Heart left ventricle (tissue), 16 donors: ENCODE results near the gene ASAP3. TPM values are rescaled to one million over a fixed set of nuclear protein-coding genes. Genes with fewer than 3 reads are reported as not detected.
"Not testable (repeated sequence)": the region's sequence is repeated elsewhere in the genome, so short reads cannot be mapped to it uniquely, and the experiment has no call there.

Source experiments
- ATAC-seq, 4 donors: fragments of 200-7000 bp; cut with Tn5 transposase; one replicate each; pipeline ENCODE4 v1.9.1; 2020 to 2022; ENCODE audit warnings: moderate library complexity in 4 of 4, mild to moderate bottlenecking in 3 of 4, moderate number of reproducible peaks in 1 of 4
- DNase-seq, 5 donors: peaks; one replicate each; pipeline ENCODE4 v3.0.0-alpha.2; 2020
- H3K27ac ChIP-seq, 12 donors: fragments of 200-600 bp; sonication (generic) in 4 of 12; one replicate each; pipeline versions ENCODE4 v1.5.0 to v1.8.0; 2016 to 2022; ENCODE audit warnings: mild to moderate bottlenecking in 2 of 12
- H3K27me3 ChIP-seq, 9 donors: fragments of 200-600 bp; sonication (generic) in 2 of 9; one replicate each; pipeline versions ENCODE4 v1.5.1 to v1.8.0; 2016 to 2022; ENCODE audit warnings: mild to moderate bottlenecking in 3 of 9
- H3K36me3 ChIP-seq, 9 donors: fragments of 200-600 bp; sonication (generic) in 2 of 9; one replicate each; pipeline versions ENCODE4 v1.5.0 to v1.8.0; 2018 to 2022; ENCODE audit warnings: mild to moderate bottlenecking in 2 of 9
- H3K4me1 ChIP-seq, 12 donors: fragments of 200-600 bp; sonication (generic) in 4 of 12; one replicate each; pipeline versions ENCODE4 v1.5.0 to v1.8.0; 2016 to 2022; ENCODE audit warnings: mild to moderate bottlenecking in 3 of 12
- H3K4me3 ChIP-seq, 12 donors: fragments of 200-600 bp; sonication (generic) in 4 of 12; one replicate each; pipeline versions ENCODE4 v1.5.0 to v1.8.0; 2017 to 2022; ENCODE audit warnings: mild to moderate bottlenecking in 9 of 12, moderate library complexity in 4 of 12
- H3K9me3 ChIP-seq, 12 donors: fragments of 200-600 bp; sonication (generic) in 4 of 12; one replicate each; pipeline versions ENCODE4 v1.5.0 to v1.8.0; 2016 to 2022; ENCODE audit warnings: mild to moderate bottlenecking in 1 of 12
- POLR2A ChIP-seq, 2 donors: fragments of 450-650 bp; IDR thresholded peaks; one replicate each; pipeline ENCODE4 v1.6.1; 2017; ENCODE audit warnings: antibody characterized with exemption in 2 of 2, mild to moderate bottlenecking in 2 of 2, moderate library complexity in 2 of 2
- WGBS, 4 donors: extraction: QIAGEN DNeasy Blood & Tissue Kit in 2 of 4; methylation state at CpG; one replicate each; pipeline versions ENCODE4 v1.1.5 to v1.1.7; 2013 to 2018; 5-methylcytosine and 5-hydroxymethylcytosine counted together
- intact Hi-C, 10 donors: fragments of 100-400 bp; cut with DNase I; formaldehyde crosslinking; loops; one replicate each; pipeline versions ENCODE4 v1.11.1 to v1.14.2; 2022
- polyA plus RNA-seq, 2 donors: library from polyadenylated mRNA; stranded (reverse); fragments of 200-250 nt; gene quantifications; one replicate each; pipeline ENCODE4 v1.2.3, GENCODE V29; 2013
- total RNA-seq, 9 donors: library from RNA; depleted of rRNA in 2 of 9; stranded (reverse); fragments of >200 nt in 2 of 9; fragmentation: NEBNext Ultra II Directional in 3 of 9; extraction: Animal tissue kit (Norgen Biotek cat#: 25700) in 3 of 9; gene quantifications; one replicate each; pipeline versions ENCODE4 v1.1.0 to v1.2.4, GENCODE V29; 2016 to 2023
- TF ChIP-seq, protein P1 (sequence below), 12 donors: fragments of 200-600 bp; sonication (generic) in 4 of 12; IDR thresholded peaks; one replicate each; pipeline versions ENCODE4 v1.5.0 to v1.8.0; 2018 to 2022; ENCODE audit warnings: antibody characterized with exemption in 12 of 12, mild to moderate bottlenecking in 5 of 12
- donor health status: ischemic (EF 13 %, LVEDD 7.1; RV severe dilation, severe dysfunction).
- donor health status: healthy with polysubstance abuse.
- donor health status: DM: no; HTN: yes; CAD: no.
- donor health status: DM: no; HTN: no; CAD: no.
- donor health status: ischemic (EF 25% LVEDD 6.9; RV normal size, moderate dysfunction).
- donor health status: ischemic (EF 25% LVEDD 5.7; RV mildly dilated, moderate dysfunction).
- donor health status: healthy.
- donor health status: DM: yes; HTN: yes; CAD: no.
- donor health status: ischemic (EF 35%, LVEDD 5.7; RV mildly dilated, moderate dysfunction).
- donor health status: nonischemic (EF 11% LVEDD 7.7; RV severe dilation, severe dysfunction).
- donor health status: DM: yes; HTN: yes; CAD: no.
- donor health status: PGD.
- donor health status: ischemic (EF 29% LVEDD 5.4; RV normal size, mild dysfunction).
- donor health status: nonischemic (EF 23%, LVEDD 6.1; RV moderate dilation, normal function).

ASAP3 gene
- total and polyA plus RNA-seq, 11 donors, result 22.4 to 86.1 (median 35.8) TPM

DNA sequence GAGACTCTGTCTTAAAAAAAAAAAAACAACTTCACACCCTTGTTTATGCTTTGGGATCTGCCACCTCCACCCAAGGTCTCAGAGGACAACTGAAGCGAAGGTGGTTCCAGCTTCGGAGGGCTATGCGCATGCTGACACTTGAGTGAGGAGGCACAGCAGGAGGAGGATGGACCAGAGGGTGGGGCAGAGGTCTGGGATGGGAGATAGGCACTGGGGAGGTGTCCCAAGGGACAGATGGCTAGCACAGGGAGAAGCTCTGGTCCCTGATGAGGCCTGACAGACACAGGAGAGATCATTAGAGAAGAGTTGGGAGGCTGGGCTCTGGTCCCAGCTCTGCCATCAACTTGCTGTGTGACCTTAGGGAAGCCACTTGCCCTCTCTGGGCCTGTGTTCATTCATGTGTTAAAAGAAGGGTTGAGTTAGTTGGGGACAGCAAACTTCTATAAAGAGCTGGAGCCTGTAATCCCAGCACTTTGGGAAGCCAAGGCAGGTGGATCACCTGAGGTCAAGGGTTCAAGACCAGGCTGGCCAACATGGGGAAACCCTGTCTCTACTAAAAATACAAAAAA, 30.2 kb upstream of the ASAP3 start:
- no peak for ATAC-seq
- no peaks in the 10 kb centered on the region for H3K4me1 ChIP-seq
- WGBS, 4 donors, result 93 to 100% (median 95%) methylated on average over 3 of the region's 3 CpGs
- intact Hi-C loops, result no loop called here
- DNase-seq, result no peak
- H3K27ac ChIP-seq, result no peak overlapping the region
- peaks cover 0 to 12% (median 0%) of the 10 kb centered on the region in 9 donors for H3K36me3 ChIP-seq
- H3K9me3 ChIP-seq, result no peaks in the 10 kb centered on the region
- no peak overlapping the region for H3K4me3 ChIP-seq
- no peak for TF ChIP-seq POLR2A (IDR thresholded peaks at IDR 0.05)
- TF ChIP-seq, protein P1, sequence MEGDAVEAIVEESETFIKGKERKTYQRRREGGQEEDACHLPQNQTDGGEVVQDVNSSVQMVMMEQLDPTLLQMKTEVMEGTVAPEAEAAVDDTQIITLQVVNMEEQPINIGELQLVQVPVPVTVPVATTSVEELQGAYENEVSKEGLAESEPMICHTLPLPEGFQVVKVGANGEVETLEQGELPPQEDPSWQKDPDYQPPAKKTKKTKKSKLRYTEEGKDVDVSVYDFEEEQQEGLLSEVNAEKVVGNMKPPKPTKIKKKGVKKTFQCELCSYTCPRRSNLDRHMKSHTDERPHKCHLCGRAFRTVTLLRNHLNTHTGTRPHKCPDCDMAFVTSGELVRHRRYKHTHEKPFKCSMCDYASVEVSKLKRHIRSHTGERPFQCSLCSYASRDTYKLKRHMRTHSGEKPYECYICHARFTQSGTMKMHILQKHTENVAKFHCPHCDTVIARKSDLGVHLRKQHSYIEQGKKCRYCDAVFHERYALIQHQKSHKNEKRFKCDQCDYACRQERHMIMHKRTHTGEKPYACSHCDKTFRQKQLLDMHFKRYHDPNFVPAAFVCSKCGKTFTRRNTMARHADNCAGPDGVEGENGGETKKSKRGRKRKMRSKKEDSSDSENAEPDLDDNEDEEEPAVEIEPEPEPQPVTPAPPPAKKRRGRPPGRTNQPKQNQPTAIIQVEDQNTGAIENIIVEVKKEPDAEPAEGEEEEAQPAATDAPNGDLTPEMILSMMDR (IDR thresholded peaks at IDR 0.05), result no peak
- no peaks in the 10 kb centered on the region for H3K27me3 ChIP-seq

DNA sequence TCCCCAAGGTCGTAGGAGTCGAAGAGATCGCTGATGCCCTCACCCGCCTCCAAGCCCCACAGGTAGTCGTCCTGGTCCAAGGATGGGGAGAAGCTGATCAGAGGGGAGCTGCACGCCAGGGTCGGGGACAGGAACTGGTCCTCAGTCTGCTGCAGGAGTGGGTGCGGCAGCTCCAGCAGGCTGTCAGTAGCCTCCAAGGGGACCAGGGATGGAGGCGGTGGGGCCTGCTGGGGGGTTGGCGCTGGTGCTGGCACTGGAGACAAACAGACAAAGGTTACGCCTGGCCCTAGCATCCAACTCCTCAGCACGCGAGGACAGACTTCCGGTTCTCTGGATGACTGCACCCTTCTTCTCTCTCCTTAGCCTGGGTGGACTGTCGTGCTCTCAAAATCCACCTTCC, 25.9 kb upstream of the ASAP3 start:
- Histone ChIP-seq H3K9me3 (no peaks in the 10 kb centered on the region), H3K27ac (no peak overlapping the region), H3K27me3 (no peaks in the 10 kb centered on the region), H3K36me3 (peaks cover 0 to 6% (median 0%) of the 10 kb centered on the region in 9 donors), H3K4me1 (no peaks in the 10 kb centered on the region), H3K4me3 (no peak overlapping the region)
- WGBS, 4 donors, result 92 to 98% (median 97%) methylated on average over 14 to 15 of the region's 15 CpGs
- intact Hi-C loops, result no loop called here
- TF ChIP-seq, protein P1 (IDR thresholded peaks at IDR 0.05), result no peak
- TF ChIP-seq POLR2A (IDR thresholded peaks at IDR 0.05), result no peak
- ATAC-seq (no peak), DNase-seq (no peak)

DNA sequence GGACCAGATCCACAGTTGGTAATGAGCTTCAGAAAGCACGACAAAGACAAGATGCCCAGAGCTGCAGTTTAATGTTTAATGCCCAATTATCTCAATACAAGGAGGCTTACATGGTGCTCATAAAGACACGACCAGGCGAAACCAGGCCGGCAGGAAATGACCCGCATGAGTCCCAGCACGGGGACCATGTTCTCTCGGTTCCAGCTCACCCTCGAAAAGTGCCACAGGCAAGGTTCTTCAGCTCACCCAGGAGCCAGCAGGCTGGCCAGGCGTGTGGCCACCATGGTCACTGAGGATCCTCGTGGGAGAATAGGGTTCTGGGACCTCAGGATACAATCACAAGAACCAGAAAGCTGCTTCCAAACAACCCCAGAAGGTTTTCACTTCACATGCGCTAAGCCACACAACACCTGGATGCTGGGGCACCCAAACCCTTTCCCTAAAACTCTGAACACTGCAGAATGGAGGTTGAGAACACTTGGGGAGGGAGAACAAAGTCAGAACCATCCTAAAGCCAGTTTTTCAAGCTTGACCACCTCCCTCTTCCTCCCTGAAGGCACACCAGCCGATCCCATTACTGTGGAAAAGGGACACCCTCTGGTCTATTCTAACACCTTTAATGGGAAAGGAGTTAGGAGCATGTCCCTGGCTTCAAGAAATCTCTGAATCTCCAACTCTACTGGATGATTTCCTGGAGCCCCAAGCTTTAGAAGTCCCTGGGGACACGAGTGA, 22.6 kb upstream of the ASAP3 start:
- TF ChIP-seq, protein P1 (IDR thresholded peaks at IDR 0.05), result no peak
- TF ChIP-seq POLR2A (IDR thresholded peaks at IDR 0.05), result no peak
- no peak for ATAC-seq
- H3K4me1 ChIP-seq, result no peaks in the 10 kb centered on the region
- 81 to 90% (median 87%) methylated on average over 13 of the region's 13 CpGs for WGBS, 4 donors
- intact Hi-C loops, result no loop called here
- no peaks in the 10 kb centered on the region for H3K9me3 ChIP-seq
- no peak overlapping the region for H3K27ac ChIP-seq
- H3K4me3 ChIP-seq, result no peak overlapping the region
- no peak for DNase-seq
- H3K27me3 ChIP-seq, result no peaks in the 10 kb centered on the region
- peaks cover 0 to 6% (median 0%) of the 10 kb centered on the region in 9 donors for H3K36me3 ChIP-seq

DNA sequence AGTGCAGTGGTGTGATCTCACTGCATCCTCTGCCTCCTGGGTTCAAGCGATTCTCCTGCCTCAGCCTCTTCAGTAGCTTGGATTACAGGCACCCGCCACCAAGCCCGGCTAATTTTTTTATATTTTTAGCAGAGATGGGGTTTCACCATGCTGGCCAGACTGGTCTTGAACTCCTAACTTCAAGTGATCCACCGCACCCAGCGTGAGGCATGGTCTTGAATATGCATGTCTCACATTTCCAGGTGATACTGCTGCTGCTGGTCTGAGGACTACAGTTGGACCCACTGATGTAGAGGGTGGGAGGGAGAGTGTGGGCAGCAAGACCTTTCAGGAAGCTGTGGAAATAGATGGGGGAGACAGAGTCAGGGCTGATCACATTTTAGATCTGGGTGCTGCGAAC, 21.9 kb upstream of the ASAP3 start:
- DNase-seq, result no peak

DNA sequence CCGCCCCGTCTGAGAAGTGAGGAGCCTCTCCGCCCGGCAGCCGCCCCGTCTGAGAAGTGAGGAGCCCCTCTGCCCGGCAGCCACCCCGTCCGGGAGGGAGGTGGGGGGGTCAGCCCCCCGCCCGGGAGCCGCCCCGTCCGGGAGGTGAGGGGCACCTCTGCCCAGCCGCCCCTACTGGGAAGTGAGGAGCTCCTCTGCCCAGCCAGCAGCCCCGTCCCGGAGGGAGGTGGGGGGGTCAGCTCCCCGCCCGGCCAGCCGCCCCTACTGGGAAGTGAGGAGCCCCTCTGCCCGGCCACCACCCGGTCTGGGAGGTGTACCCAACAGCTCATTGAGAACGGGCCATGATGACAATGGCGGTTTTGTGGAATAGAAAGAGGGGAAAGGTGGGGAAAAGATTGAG, 20.2 kb upstream of the ASAP3 start:
- intact Hi-C loops, H3K36me3 ChIP-seq, ATAC-seq, DNase-seq, H3K27me3 ChIP-seq, H3K27ac ChIP-seq, H3K4me3 ChIP-seq, H3K9me3 ChIP-seq, H3K4me1 ChIP-seq: not testable (repeated sequence)
- WGBS, 4 donors, result 80 to 88% (median 86%) methylated on average over 15 to 23 of the region's 24 CpGs; no CpG with 5 or more reads in 1 of the 4 donors

More for the DNA sequence above, 21.9 kb upstream of the ASAP3 start:
- ATAC-seq, result no peak
- intact Hi-C loops, result no loop called here
- TF ChIP-seq, protein P1 (IDR thresholded peaks at IDR 0.05), result no peak
- TF ChIP-seq POLR2A (IDR thresholded peaks at IDR 0.05), result no peak
- Histone ChIP-seq H3K4me3 (no peak overlapping the region), H3K4me1 (no peaks in the 10 kb centered on the region), H3K9me3 (no peaks in the 10 kb centered on the region), H3K36me3 (peaks cover 0 to 6% (median 0%) of the 10 kb centered on the region in 9 donors), H3K27me3 (no peaks in the 10 kb centered on the region), H3K27ac (no peak overlapping the region)
- 95 to 96% (median 96%) methylated on average over 6 of the region's 6 CpGs for WGBS, 4 donors
